Memory B cell (primary cell): ENCODE results near the gene LRP1.

ENCODE experiments used
- ATAC-seq: fragments of 150-1000 bp; cut with Tn5 transposase; 2 replicates; pipeline ENCODE4 v1.10.0; 2021; ENCODE audit warnings: low read depth, mild to moderate bottlenecking, moderate library complexity
- DNase-seq, 2 donors: peaks; one replicate each; pipeline ENCODE4 v3.0.0; 2022; ENCODE audit warnings: low spot score in 2 of 2
- H3K27ac Mint-ChIP-seq: one replicate; pipeline ENCODE4 v1.8.0; 2022; ENCODE audit warnings: mild to moderate bottlenecking, moderate library complexity, mixed read lengths
- H3K27me3 Mint-ChIP-seq: one replicate; pipeline ENCODE4 v1.8.0; 2022; ENCODE audit warnings: mixed read lengths
- H3K36me3 Mint-ChIP-seq: one replicate; pipeline ENCODE4 v1.8.0; 2022; ENCODE audit warnings: mild to moderate bottlenecking, mixed read lengths
- H3K4me1 Mint-ChIP-seq: one replicate; pipeline ENCODE4 v1.8.0; 2022; ENCODE audit warnings: mixed read lengths
- H3K4me3 Mint-ChIP-seq: one replicate; pipeline ENCODE4 v1.8.0; 2022; ENCODE audit warnings: mild to moderate bottlenecking, moderate library complexity, mixed read lengths
- H3K9me3 Mint-ChIP-seq: one replicate; pipeline ENCODE4 v1.8.0; 2022; ENCODE audit warnings: mixed read lengths

LRP1 gene

DNA sequence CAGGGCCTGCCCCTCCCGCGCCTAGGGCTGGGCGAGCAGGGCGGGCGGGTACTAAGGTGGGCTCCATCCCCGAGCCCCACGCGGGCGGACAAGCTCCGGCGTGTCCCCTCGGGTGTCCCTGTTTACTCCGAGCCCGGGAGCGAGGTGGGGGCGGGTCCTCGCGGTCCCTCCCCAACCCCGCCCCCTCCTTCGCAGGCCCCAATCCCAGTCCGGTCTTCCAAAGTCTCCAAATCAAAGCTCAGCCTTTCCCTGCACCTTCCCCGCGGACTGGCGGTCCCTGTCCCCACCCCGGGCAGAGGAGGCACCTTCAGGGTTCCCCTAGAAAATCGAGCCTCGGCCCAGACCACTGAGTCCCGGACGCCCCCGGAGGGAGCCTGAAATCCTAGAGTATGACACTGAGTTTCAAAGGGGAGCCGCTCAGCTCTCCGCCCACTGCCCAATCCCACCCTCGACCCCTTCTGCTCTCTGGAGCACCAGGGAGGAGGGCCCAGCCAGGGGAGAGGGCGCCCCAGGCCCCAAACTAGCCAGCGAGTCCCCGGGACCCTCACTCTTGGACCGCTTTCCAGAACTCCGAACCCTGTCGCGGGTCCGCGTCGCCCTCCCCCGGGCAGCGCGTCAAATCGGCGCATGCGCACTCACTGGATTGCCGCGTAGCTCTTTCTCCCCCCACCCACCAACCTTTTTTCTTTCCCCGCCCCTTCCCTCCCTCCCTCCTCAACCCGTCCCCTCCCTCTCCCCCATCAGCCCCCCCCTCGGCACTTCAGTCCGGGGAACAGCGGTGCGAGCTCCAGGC, at the start of gene LRP1:
LRP1 (plus strand) TSS at position 758 of the 793 bp plus-strand sequence. CDS start 482 bp downstream, outside the sequence.
- H3K9me3 Mint-ChIP-seq: peaks cover 3% of the 10 kb centered on the region
- H3K36me3 Mint-ChIP-seq: peaks cover 2% of the 10 kb centered on the region
- H3K27ac Mint-ChIP-seq: peak within 1 kb of the TSS; percentile 28
- peak within 1 kb of the TSS; percentile 91 for H3K4me3 Mint-ChIP-seq
- ATAC-seq (peak; percentile 45), DNase-seq (peak; percentile 55 to 59)
- peaks cover 8% of the 10 kb centered on the region for H3K4me1 Mint-ChIP-seq
- peaks cover 2% of the 10 kb centered on the region for H3K27me3 Mint-ChIP-seq

DNA sequence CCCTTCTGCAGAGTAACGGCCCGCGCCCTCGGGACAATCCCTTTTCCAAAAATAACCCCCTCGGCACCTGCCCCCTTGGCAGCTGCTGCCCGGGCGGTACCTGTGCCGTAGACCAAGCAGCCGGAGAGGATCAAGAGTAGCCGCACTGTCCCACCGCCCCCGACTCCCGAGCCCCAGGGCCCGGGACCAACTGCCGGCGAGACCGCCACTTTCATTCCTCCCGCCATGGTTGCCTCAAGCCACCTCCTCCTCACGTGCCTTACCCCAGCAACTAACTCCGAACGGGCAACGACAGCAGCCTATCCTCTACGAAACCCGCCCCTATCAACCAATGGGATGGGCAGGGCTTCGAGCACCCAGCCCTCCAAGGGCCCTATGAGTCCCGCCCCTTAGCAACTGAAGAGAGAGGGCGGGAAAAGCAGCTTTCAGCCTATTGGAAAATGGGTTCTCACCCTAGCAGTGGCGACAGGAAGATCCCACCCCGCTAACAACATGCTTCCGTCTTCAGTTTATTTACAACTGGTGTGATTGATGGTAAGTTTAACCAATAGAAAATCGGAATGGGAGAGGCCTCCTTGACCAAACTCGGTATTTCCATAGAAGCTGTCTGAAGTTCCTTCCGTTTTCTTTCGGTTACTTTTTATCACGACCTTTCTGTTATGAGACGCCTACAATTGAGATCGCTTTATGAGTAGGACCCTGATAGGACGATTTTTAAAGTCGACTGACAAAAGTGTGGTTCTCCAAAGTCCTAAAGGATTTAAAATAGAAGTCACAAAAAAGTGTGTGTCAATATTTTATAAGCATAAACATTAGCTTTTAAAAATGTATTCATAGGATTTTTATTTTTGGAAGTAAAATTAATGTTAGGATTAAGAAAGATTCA, 49.5 kb upstream of the LRP1 start, which contains the start of gene NEMP1:
NEMP1 (minus strand) TSS at position 273 of the 886 bp plus-strand sequence; CDS start at position 227, 46 bp downstream.
- Mint-ChIP-seq H3K27ac (peak within 1 kb of the TSS; percentile 95), H3K36me3 (peaks cover 2% of the 10 kb centered on the region), H3K27me3 (no peaks in the 10 kb centered on the region), H3K9me3 (no peaks in the 10 kb centered on the region), H3K4me1 (peaks cover 4% of the 10 kb centered on the region), H3K4me3 (peak within 1 kb of the TSS; percentile 88)
- peak; percentile 76 to 94 for DNase-seq
- peak; percentile 91 for ATAC-seq

DNA sequence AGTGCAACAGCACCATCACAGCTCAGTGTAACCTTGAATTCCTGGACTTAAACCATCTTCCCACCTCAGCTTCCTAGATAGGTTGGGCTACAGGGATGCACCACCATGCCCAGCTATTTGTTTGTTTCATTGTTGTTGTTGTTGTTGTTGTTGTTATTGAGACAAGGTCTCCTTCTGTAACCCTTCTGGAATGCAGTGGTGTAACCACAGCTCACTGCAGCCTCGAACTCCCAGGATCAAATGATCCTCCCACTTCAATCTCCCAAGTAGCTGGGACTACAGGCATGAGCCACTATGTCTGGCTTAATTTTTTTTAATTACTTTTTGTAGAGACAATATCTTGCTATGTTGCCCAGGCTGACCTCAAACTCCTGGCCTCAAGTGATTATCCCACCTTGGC, 48.5 kb upstream of the LRP1 start:
- Mint-ChIP-seq H3K27me3 (no peaks in the 10 kb centered on the region), H3K4me3 (peak overlapping the region; percentile 52), H3K4me1 (peaks cover 4% of the 10 kb centered on the region), H3K27ac (no peak overlapping the region), H3K9me3 (no peaks in the 10 kb centered on the region), H3K36me3 (peaks cover 2% of the 10 kb centered on the region)
- DNase-seq (no peak), ATAC-seq (no peak)

DNA sequence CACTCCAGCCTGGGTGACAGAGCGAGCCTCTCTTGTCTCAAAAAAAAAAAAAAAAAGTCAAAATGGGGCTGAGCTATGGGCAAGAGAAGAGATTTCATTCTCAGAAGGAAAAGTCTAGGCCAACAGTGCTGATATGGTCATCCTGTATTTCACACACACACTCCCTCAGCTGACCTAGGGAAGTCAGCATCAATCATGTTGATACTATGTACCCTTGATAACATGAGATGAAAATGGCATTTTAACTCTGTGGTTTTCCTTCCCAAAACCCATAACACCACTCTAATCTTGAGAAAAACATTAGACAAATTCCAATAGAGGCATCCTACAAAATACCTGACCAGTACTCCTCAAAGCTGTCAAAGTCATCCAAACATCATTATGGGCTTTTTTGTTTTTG, 47.4 kb upstream of the LRP1 start:
- ATAC-seq (no peak), DNase-seq (no peak)
- H3K27me3 Mint-ChIP-seq: no peaks in the 10 kb centered on the region
- H3K27ac Mint-ChIP-seq: no peak overlapping the region
- H3K36me3 Mint-ChIP-seq: peaks cover 2% of the 10 kb centered on the region
- no peaks in the 10 kb centered on the region for H3K9me3 Mint-ChIP-seq
- H3K4me1 Mint-ChIP-seq: peaks cover 11% of the 10 kb centered on the region
- no peak overlapping the region for H3K4me3 Mint-ChIP-seq

DNA sequence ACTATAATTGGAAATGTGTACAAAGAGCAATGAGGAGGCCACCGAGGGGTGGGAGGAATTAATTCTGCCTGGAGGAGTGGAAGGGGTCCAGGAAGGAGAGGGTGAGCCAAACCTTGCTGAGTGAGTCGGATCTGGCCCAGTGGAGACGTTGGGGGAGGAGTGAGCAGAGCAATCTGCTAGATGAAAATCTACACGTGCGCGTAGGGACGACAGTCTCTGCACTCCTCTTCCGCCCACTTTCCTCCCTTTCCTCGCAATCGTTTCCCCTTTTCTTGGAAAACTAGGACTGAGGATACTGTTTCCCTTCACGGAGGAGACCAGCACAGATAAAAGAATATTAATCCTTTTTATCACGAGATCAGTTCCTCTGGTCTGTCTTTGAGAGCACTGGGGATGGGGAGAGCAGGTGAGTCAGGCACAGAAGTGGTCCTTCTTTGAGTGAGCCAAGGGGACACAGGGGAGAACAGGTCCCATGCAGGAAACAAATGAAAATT, 42.2 kb upstream of the LRP1 start:
- Mint-ChIP-seq H3K9me3 (no peaks in the 10 kb centered on the region), H3K27ac (peak overlapping the region; percentile 96), H3K36me3 (no peaks in the 10 kb centered on the region), H3K4me1 (peaks cover 26% of the 10 kb centered on the region), H3K4me3 (peak overlapping the region; percentile 94), H3K27me3 (no peaks in the 10 kb centered on the region)
- ATAC-seq (no peak), DNase-seq (no peak)

DNA sequence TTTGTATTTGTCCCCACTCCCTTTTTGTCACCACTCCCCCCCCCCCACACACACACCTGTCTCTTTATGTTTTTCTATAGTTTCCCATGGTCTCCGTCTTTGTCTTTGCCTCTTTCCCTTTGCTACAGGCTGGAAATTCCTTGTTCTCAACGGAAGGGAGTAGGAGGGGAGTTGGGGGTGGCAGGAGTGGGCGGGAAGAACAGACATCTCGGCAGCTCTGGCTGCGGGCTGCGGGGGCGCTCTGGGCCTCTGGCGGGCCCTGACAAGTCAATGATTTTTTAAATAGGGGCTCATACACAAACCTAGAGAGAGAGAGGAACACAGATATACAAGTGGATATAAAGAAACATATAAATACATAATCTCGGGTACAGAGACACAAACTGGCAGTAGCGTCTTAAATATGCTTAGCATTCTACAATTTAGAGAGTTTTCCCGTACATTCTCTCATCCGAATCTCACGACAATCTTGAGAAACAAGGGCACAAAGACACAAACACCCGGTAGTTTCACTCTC, 41.7 kb upstream of the LRP1 start:
- peaks cover 26% of the 10 kb centered on the region for H3K4me1 Mint-ChIP-seq
- peak; percentile 19 for ATAC-seq

DNA sequence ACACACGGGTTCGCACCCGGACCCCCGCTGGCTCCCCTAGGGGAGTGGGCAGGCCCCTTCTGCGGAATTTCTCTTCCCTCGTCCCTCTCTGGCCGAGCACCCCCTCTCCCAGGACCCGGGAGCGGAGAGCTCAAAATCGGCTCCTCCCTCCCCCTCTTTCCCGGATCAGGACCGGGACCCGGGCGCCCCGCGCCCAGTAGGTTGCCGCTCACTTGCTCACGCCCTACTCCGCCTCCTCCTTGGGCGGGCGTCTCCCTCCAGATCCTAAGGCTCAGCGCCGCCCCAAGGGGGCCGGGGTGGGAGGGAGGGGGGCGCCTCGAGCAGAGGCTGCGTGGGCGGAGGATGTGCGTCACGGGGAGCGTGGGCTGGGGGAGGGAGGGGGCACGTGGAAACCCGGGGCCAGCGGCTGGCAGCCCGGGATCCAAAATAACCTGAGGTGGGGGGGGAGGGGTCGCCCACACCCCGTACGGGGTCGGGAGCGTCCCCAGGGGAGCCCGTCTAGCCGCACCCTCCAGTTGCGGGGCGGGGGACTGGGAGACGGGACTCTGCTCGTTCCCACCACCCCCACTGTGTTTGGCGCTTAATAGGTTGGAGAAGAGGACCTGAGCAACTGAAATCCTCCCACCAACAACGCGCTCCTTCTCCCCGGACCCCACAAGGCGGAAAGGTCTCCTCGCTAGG, 41.1 kb upstream of the LRP1 start:
- Mint-ChIP-seq H3K4me3 (peak overlapping the region; percentile 94), H3K36me3 (no peaks in the 10 kb centered on the region), H3K4me1 (peaks cover 27% of the 10 kb centered on the region), H3K27ac (peak overlapping the region; percentile 96), H3K27me3 (no peaks in the 10 kb centered on the region), H3K9me3 (no peaks in the 10 kb centered on the region)
- peak; percentile 54 for ATAC-seq
- DNase-seq: peak; percentile 73 to 74

More for the DNA sequence above, 41.7 kb upstream of the LRP1 start:
- no peaks in the 10 kb centered on the region for H3K36me3 Mint-ChIP-seq
- DNase-seq: no peak
- peak overlapping the region; percentile 94 for H3K4me3 Mint-ChIP-seq
- H3K9me3 Mint-ChIP-seq: no peaks in the 10 kb centered on the region
- H3K27me3 Mint-ChIP-seq: no peaks in the 10 kb centered on the region
- H3K27ac Mint-ChIP-seq: peak overlapping the region; percentile 96

DNA sequence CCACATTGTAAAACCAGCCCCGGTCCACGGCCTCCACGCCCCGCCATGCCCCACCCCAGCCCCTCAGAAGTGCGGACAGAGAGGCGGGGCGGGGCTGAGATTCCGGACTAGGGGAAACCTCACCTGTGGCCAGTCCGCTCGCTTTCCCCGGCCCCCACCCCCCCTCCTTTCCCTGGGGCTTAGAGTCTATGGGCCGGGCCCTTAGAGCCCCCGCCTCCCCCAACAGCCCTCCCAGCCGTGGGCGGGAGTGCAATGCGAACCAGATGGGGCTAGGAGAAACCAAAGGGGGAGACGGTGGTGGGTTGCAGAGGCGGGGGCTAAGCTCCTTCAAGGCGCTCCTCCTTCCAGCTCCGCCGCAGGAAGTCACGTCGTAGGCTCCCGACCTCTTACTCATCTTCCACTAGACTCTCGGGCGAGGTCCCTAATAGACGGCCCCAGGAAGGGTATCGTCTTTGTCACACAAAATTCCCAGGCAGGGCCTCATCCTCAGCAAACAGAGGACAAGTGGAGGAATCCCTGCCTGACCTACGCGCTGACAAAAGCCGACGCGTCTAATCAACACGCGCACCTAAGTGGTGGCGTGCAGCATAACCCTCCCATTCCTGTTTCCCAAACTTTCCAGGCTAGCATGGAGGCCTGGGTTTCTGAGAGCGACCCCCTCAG, 40.5 kb upstream of the LRP1 start:
- Mint-ChIP-seq H3K4me1 (peaks cover 32% of the 10 kb centered on the region), H3K27me3 (no peaks in the 10 kb centered on the region), H3K4me3 (peak overlapping the region; percentile 93), H3K27ac (peak overlapping the region; percentile 96), H3K36me3 (no peaks in the 10 kb centered on the region), H3K9me3 (no peaks in the 10 kb centered on the region)
- DNase-seq (peak in 1 of 2 donors; percentile 58), ATAC-seq (peak; percentile 29)

DNA sequence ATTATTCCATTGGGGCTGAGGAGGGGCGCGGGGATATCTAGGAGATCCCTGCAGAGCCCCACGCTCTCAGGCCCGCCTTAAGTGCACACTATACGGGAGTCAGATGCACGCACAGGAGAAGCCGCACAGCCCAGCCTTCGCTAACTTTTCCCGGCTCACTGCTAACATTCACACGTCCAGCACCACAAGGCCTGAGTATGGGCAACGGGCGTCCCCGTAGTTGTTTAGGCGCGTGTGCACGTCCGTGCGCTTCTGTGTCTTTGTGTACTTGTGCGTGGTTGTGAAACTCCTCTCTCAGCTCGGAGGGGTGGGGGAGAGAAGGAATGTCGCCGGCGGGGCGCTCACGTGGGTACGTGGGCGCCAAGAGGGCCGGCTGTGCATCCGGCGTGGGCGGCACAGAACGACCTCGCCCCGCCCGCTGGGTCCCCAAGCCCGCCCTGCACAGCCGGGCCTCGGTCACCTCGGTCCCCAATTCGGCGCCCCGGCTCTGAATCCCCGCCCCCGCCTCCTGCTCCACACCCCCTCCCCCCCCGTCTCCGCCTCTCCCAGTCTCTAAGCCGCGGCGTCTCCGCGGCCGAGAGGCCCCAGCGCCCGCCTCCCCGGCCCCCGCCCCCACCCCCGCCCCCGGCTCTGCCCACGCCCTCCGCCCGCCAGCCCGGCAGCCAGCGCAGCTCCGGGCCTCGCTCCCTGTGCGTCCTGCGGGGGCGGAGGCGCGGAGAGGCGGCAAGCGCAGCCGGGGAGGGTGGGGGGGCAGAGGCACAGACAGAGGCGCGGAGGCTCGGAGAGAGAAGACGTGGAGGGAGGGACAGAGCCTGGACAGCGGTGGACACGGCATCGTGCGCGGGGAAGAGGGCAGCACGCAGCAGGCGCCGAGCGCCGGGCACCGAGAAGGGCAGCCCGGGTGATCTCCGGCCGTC, 39.7 kb upstream of the LRP1 start, which contains the start of gene NAB2:
NAB2 (plus strand) TSS at position 761 of the 917 bp plus-strand sequence. CDS start 158 bp downstream, outside the sequence.
- ATAC-seq (peak; percentile 70), DNase-seq (peak; percentile 83 to 92)
- no peaks in the 10 kb centered on the region for H3K27me3 Mint-ChIP-seq
- H3K36me3 Mint-ChIP-seq: no peaks in the 10 kb centered on the region
- peaks cover 38% of the 10 kb centered on the region for H3K4me1 Mint-ChIP-seq
- no peaks in the 10 kb centered on the region for H3K9me3 Mint-ChIP-seq
- H3K4me3 Mint-ChIP-seq: peak within 1 kb of the TSS; percentile 93
- H3K27ac Mint-ChIP-seq: peak within 1 kb of the TSS; percentile 96

DNA sequence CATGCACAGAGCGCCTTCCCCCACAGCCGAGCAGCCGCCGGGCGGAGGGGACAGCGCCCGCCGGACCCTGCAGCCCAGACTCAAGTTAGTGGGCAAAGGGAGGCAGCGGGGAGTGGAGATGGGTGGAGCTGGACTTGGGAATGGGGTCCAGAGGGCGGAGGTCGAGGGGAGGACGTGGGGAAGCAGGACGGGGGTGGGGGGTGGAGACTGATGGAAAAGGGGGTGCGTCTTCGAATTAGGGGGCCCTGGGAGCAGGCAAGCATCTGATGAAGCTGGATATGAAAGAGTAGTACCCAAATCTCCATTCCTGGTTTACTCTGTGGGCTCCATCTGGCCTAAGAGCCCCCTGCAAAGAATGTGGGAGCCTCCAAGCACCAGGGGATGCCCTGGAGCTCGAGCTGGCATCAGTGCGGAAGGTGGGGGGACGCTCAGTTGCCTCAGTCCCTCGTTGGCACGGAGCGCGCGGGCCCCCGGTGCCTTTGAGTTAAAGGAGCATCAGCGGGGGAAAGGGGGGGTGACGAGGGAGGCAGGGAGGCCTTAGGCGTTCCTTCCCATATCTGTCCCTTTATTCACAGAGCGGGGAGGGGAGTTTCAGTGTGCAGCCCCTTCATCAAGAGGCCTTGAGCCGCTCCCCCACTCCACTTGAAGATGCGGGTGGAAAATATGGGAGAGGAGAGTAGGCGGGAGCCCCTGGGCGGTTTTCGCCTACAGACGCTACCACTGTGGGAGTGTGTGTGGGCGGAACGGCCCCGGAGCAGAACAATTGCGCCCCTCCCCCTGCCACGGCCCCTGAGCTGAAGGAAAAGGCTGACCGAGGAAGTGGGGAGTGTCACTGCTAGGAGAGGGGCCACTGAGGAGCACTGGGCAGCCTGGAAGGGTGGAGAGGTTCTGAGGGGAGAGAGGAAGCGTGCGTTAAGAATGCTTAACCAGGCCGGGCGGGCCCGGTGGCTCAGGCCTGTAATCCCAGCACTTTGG, 38.7 kb upstream of the LRP1 start:
- peak overlapping the region; percentile 45 for H3K27ac Mint-ChIP-seq
- peak overlapping the region; percentile 93 for H3K4me3 Mint-ChIP-seq
- ATAC-seq: no peak
- peak in 1 of 2 donors; percentile 39 for DNase-seq
- H3K27me3 Mint-ChIP-seq: no peaks in the 10 kb centered on the region
- no peaks in the 10 kb centered on the region for H3K36me3 Mint-ChIP-seq
- H3K4me1 Mint-ChIP-seq: peaks cover 47% of the 10 kb centered on the region
- no peaks in the 10 kb centered on the region for H3K9me3 Mint-ChIP-seq

DNA sequence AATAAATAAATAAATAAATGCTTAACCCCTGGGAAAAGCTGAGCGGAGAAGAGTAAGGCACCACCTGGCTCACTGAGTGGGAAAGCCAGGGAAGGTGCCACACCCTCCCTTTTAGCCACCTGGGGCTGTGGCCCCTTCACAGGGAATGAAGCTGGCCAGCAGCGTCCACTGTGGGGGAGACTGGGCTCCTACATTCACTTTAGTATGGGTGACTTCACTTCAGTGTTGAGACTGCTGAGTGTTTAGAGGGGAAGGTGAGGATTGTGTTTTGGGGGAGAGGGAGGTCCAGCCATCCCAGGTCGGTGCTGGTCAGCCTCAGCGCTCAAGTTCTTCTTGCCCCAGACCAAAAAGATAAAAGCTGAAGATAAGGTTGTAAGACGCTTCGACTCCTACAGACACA, 37.8 kb upstream of the LRP1 start:
- peaks cover 45% of the 10 kb centered on the region for H3K4me1 Mint-ChIP-seq
- DNase-seq: no peak
- H3K4me3 Mint-ChIP-seq: no peak overlapping the region
- H3K36me3 Mint-ChIP-seq: no peaks in the 10 kb centered on the region
- ATAC-seq: no peak
- H3K27ac Mint-ChIP-seq: no peak overlapping the region
- H3K9me3 Mint-ChIP-seq: no peaks in the 10 kb centered on the region
- no peaks in the 10 kb centered on the region for H3K27me3 Mint-ChIP-seq
